GM10266 (cell line): ENCODE measurements around the gene CYP26C1.

Experiments
- DNase-seq: peaks from one replicate; pipeline ENCODE4 v3.0.0; 2012; ENCODE audit errors: extremely low spot score
- CTCF ChIP-seq: IDR thresholded peaks from 2 replicates; pipeline ENCODE4 v1.5.1; 2012; ENCODE audit warnings: mild to moderate bottlenecking, low read depth; ENCODE audit not compliant: control insufficient read depth, insufficient read depth; ENCODE audit errors: missing control alignments

CYP26C1 gene

GRCh38 chr10:93059975-93060886, at the start of gene CYP26C1:
TSS of gene CYP26C1 (plus strand) at chr10:93060798. CDS start at chr10:93061264, 466 bp downstream.
- DNase-seq = no peak

GRCh38 chr10:93015722-93016121, 44.9 kb upstream of the CYP26C1 start:
- no peak for TF ChIP-seq CTCF

More at GRCh38 chr10:93059975-93060886, at the start of gene CYP26C1:
- TF ChIP-seq CTCF = no peak

GRCh38 chr10:93023013-93023650, 37.5 kb upstream of the CYP26C1 start:
- no peak for DNase-seq

More at GRCh38 chr10:93015722-93016121, 44.9 kb upstream of the CYP26C1 start:
- no peak for DNase-seq

GRCh38 chr10:93026072-93026471, 34.5 kb upstream of the CYP26C1 start:
- no peak for TF ChIP-seq CTCF
- DNase-seq = no peak

More at GRCh38 chr10:93023013-93023650, 37.5 kb upstream of the CYP26C1 start:
- no peak for TF ChIP-seq CTCF

GRCh38 chr10:93027508-93027907, 33.1 kb upstream of the CYP26C1 start:
- DNase-seq = no peak
- no peak for TF ChIP-seq CTCF

GRCh38 chr10:93028883-93029282, 31.7 kb upstream of the CYP26C1 start:
- DNase-seq = no peak
- TF ChIP-seq CTCF = no peak
